Spinal cord (tissue), 10 donors: Measurements from ENCODE around the gene GOPC. TPM values are rescaled to one million over a fixed set of nuclear protein-coding genes. Genes with fewer than 3 reads are reported as not detected.
"Not testable (repeated sequence)": the region's sequence is repeated elsewhere in the genome, so short reads cannot be mapped to it uniquely, and the experiment has no call there.

Experiments used
- DNase-seq, 6 donors: peaks; one replicate each; pipeline versions ENCODE4 v3.0.0 to v3.0.0-alpha.2; 2013 to 2015; ENCODE audit warnings: low spot score in 6 of 6, low read depth in 4 of 6
- H3K27ac ChIP-seq: one replicate; pipeline ENCODE4 v1.5.1; 2013; ENCODE audit warnings: low read depth, low read length, control low read depth
- H3K27me3 ChIP-seq: one replicate; pipeline ENCODE4 v1.6.1; 2013; ENCODE audit warnings: low read length; ENCODE audit not compliant: control insufficient read depth, insufficient read depth
- H3K36me3 ChIP-seq: one replicate; pipeline ENCODE4 v1.6.1; 2013; ENCODE audit warnings: low read length; ENCODE audit not compliant: control insufficient read depth, insufficient read depth
- H3K4me1 ChIP-seq: one replicate; pipeline ENCODE4 v1.6.1; 2013; ENCODE audit warnings: low read length; ENCODE audit not compliant: control insufficient read depth, insufficient read depth
- H3K4me3 ChIP-seq: one replicate; pipeline ENCODE4 v1.5.1; 2013; ENCODE audit warnings: low read depth, low read length, control low read depth
- H3K9me3 ChIP-seq: one replicate; pipeline ENCODE4 v1.6.1; 2013; ENCODE audit warnings: low read length; ENCODE audit not compliant: control insufficient read depth, insufficient read depth
- WGBS: methylation state at CpG from one replicate; pipeline ENCODE4 v1.1.5; 2013; ENCODE audit warnings: missing lambda C conversion rate; ENCODE audit not compliant: insufficient coverage; 5-methylcytosine and 5-hydroxymethylcytosine counted together
- polyA plus RNA-seq, 2 donors: library from polyadenylated mRNA; unstranded; fragments of 120-200 nt; gene quantifications; one replicate each; pipeline ENCODE4 v1.2.1, GENCODE V29; 2013; ENCODE audit not compliant: insufficient read length in 2 of 2
- total RNA-seq, 2 donors: library from RNA; depleted of rRNA in 1 of 2; stranded (reverse); fragments of 120-200 nt in 1 of 2; fragments of >200 nt in 1 of 2; gene quantifications; one replicate each; pipeline versions ENCODE4 v1.2.3 to v1.2.4, GENCODE V29; 2013 to 2014
- donor health status: healthy.

Gene GOPC
- total and polyA plus RNA-seq, 4 donors = 32.1 to 56.6 (median 47.7) TPM

GRCh38 chr6:117525607-117526006 is 76.7 kb downstream of the GOPC start:
- Histone ChIP-seq H3K4me1 (no peaks in the 10 kb centered on the region), H3K4me3 (no peak overlapping the region), H3K27me3 (no peaks in the 10 kb centered on the region), H3K9me3 (no peaks in the 10 kb centered on the region), H3K27ac (no peak overlapping the region), H3K36me3 (no peaks in the 10 kb centered on the region)
- no CpG with 5 or more reads among the region's 2 CpGs for WGBS
- DNase-seq = no peak

GRCh38 chr6:117521791-117522502 is 80.4 kb downstream of the GOPC start:
- 90% methylated on average over 2 of the region's 5 CpGs for WGBS
- no peaks in the 10 kb centered on the region for H3K36me3 ChIP-seq

GRCh38 chr6:117520603-117521395 is 81.5 kb downstream of the GOPC start:
- DNase-seq = no peak
- Histone ChIP-seq H3K4me1 (no peaks in the 10 kb centered on the region), H3K27me3 (no peaks in the 10 kb centered on the region), H3K9me3 (no peaks in the 10 kb centered on the region), H3K27ac (no peak overlapping the region), H3K4me3 (no peak overlapping the region), H3K36me3 (no peaks in the 10 kb centered on the region)
- 74% methylated on average over 2 of the region's 4 CpGs for WGBS

More at GRCh38 chr6:117521791-117522502, 80.4 kb downstream of the GOPC start:
- Histone ChIP-seq H3K4me3 (no peak overlapping the region), H3K27ac (no peak overlapping the region), H3K27me3 (no peaks in the 10 kb centered on the region), H3K9me3 (no peaks in the 10 kb centered on the region), H3K4me1 (no peaks in the 10 kb centered on the region)
- no peak for DNase-seq

- no CpG with 5 or more reads among the region's 6 CpGs for WGBS
Observed at GRCh38 chr6:117518870-117519269, 83.4 kb downstream of the GOPC start.

GRCh38 chr6:117517995-117518394 is 84.3 kb downstream of the GOPC start:
- not testable (repeated sequence) for H3K36me3 ChIP-seq, H3K9me3 ChIP-seq, H3K4me3 ChIP-seq, H3K27ac ChIP-seq, H3K27me3 ChIP-seq, DNase-seq, H3K4me1 ChIP-seq
- WGBS = 90% methylated on average over 4 of the region's 5 CpGs

More at GRCh38 chr6:117518870-117519269, 83.4 kb downstream of the GOPC start:
- H3K9me3 ChIP-seq = no peaks in the 10 kb centered on the region
- no peak for DNase-seq
- no peaks in the 10 kb centered on the region for H3K27me3 ChIP-seq
- no peaks in the 10 kb centered on the region for H3K36me3 ChIP-seq
- no peaks in the 10 kb centered on the region for H3K4me1 ChIP-seq
- H3K4me3 ChIP-seq = no peak overlapping the region
- no peak overlapping the region for H3K27ac ChIP-seq

GRCh38 chr6:117515326-117515725 is 87.0 kb downstream of the GOPC start:
- Histone ChIP-seq H3K4me3 (no peak overlapping the region), H3K36me3 (no peaks in the 10 kb centered on the region), H3K4me1 (no peaks in the 10 kb centered on the region), H3K9me3 (no peaks in the 10 kb centered on the region), H3K27me3 (no peaks in the 10 kb centered on the region), H3K27ac (no peak overlapping the region)
- DNase-seq = no peak

GRCh38 chr6:117514655-117515054 is 87.7 kb downstream of the GOPC start:
- Histone ChIP-seq H3K9me3 (no peaks in the 10 kb centered on the region), H3K36me3 (no peaks in the 10 kb centered on the region), H3K4me3 (no peak overlapping the region), H3K27ac (no peak overlapping the region), H3K27me3 (no peaks in the 10 kb centered on the region), H3K4me1 (no peaks in the 10 kb centered on the region)
- WGBS = no CpG with 5 or more reads among the region's 1 CpG
- DNase-seq = no peak

GRCh38 chr6:117513778-117514365 is 88.4 kb downstream of the GOPC start:
- no CpG with 5 or more reads among the region's 7 CpGs for WGBS
- H3K4me1 ChIP-seq = no peaks in the 10 kb centered on the region
- DNase-seq = no peak
- no peaks in the 10 kb centered on the region for H3K27me3 ChIP-seq
- no peak overlapping the region for H3K27ac ChIP-seq
- no peak overlapping the region for H3K4me3 ChIP-seq
- no peaks in the 10 kb centered on the region for H3K36me3 ChIP-seq
- no peaks in the 10 kb centered on the region for H3K9me3 ChIP-seq

- WGBS = no CpG with 5 or more reads among the region's 2 CpGs
- Histone ChIP-seq H3K27me3 (no peaks in the 10 kb centered on the region), H3K36me3 (no peaks in the 10 kb centered on the region), H3K27ac (no peak overlapping the region), H3K9me3 (no peaks in the 10 kb centered on the region), H3K4me1 (no peaks in the 10 kb centered on the region), H3K4me3 (no peak overlapping the region)
- DNase-seq = peak in 2 of 6 donors; percentile 7 to 51
Observed at GRCh38 chr6:117512987-117513573, 89.2 kb downstream of the GOPC start.
